Keratinocyte (primary cell): ENCODE measurements around the gene FBRSL1. TPM values are rescaled to one million over a fixed set of nuclear protein-coding genes. Genes with fewer than 3 reads are reported as not detected.

Source experiments
- DNase-seq: peaks from one replicate; pipeline ENCODE4 v3.0.0-alpha.2; 2011; ENCODE audit warnings: low read depth, missing footprints, low spot score
- FAIRE-seq: peaks from 2 replicates; lab custom pipeline; 2011; peaks lifted over from hg19 to GRCh38; lab: Jason Lieb, UNC
- H2AFZ ChIP-seq: 2 replicates; pipeline ENCODE4 v1.6.0; 2012; ENCODE audit warnings: low read length, control low read depth, inconsistent platforms; ENCODE audit not compliant: control insufficient read depth
- H3K27ac ChIP-seq: 2 replicates; pipeline ENCODE4 v1.5.1; 2011; ENCODE audit warnings: low read length; ENCODE audit not compliant: control insufficient read depth, insufficient read depth
- H3K27me3 ChIP-seq: 3 replicates; pipeline ENCODE4 v1.6.0; 2011; ENCODE audit warnings: low read length; ENCODE audit not compliant: control insufficient read depth, insufficient read depth; ENCODE audit errors: extremely low read depth
- H3K36me3 ChIP-seq, 2 experiments: 2 replicates in 1 of 2; 3 replicates in 1 of 2; pipeline ENCODE4 v1.5.1; 2011; ENCODE audit warnings: low read length in 2 of 2, mild to moderate bottlenecking in 1 of 2; ENCODE audit not compliant: control insufficient read depth in 2 of 2, insufficient read depth in 2 of 2; ENCODE audit errors: extremely low read depth in 1 of 2
- H3K4me1 ChIP-seq: 3 replicates; pipeline ENCODE4 v1.5.1; 2011; ENCODE audit warnings: low read length; ENCODE audit not compliant: control insufficient read depth, insufficient read depth; ENCODE audit errors: extremely low read depth
- H3K4me2 ChIP-seq: 3 replicates; pipeline ENCODE4 v1.6.0; 2011; ENCODE audit warnings: low read depth, low read length; ENCODE audit not compliant: control insufficient read depth, insufficient read depth; ENCODE audit errors: extremely low read depth
- H3K4me3 ChIP-seq, 3 experiments: fragments of 200-600 bp in 1 of 3; sonication (generic) in 1 of 3; 2 replicates in 2 of 3; 3 replicates in 1 of 3; pipeline ENCODE4 v1.5.1; 2011 to 2016; ENCODE audit warnings: low read length in 3 of 3, mild to moderate bottlenecking in 3 of 3, control low read depth in 2 of 3, inconsistent platforms in 1 of 3, low read depth in 1 of 3, mixed read lengths in 1 of 3, mixed run types in 1 of 3, moderate library complexity in 1 of 3; ENCODE audit not compliant: control insufficient read depth in 2 of 3, insufficient read depth in 2 of 3; ENCODE audit errors: extremely low read depth in 1 of 3
- H3K79me2 ChIP-seq: 2 replicates; pipeline ENCODE4 v1.6.0; 2012; ENCODE audit warnings: low read length; ENCODE audit not compliant: control insufficient read depth, insufficient read depth
- H3K9ac ChIP-seq: 3 replicates; pipeline ENCODE4 v1.6.0; 2011; ENCODE audit warnings: low read length; ENCODE audit not compliant: control insufficient read depth, insufficient read depth; ENCODE audit errors: extremely low read depth
- H3K9me1 ChIP-seq: 3 replicates; pipeline ENCODE4 v1.6.0; 2011; ENCODE audit warnings: low read length; ENCODE audit not compliant: control insufficient read depth, insufficient read depth; ENCODE audit errors: extremely low read depth
- H3K9me3 ChIP-seq: 2 replicates; pipeline ENCODE4 v1.5.1; 2012; ENCODE audit warnings: low read depth, low read length; ENCODE audit not compliant: control insufficient read depth
- H4K20me1 ChIP-seq: 3 replicates; pipeline ENCODE4 v1.6.0; 2011; ENCODE audit warnings: low read length; ENCODE audit not compliant: control insufficient read depth, insufficient read depth; ENCODE audit errors: extremely low read depth
- CTCF ChIP-seq, 3 experiments: IDR thresholded peaks in 1 of 3; conservative IDR thresholded peaks in 1 of 3; optimal IDR thresholded peaks in 1 of 3; 2 replicates in 2 of 3; 3 replicates in 1 of 3; pipeline versions ENCODE3 to v1.5.1; 2011; ENCODE audit warnings: low read length in 3 of 3, mild to moderate bottlenecking in 3 of 3, moderate library complexity in 2 of 3, control low read depth in 1 of 3, inconsistent platforms in 1 of 3; ENCODE audit not compliant: insufficient read depth in 2 of 3; ENCODE audit errors: extremely low read depth in 1 of 3
- EZH2 ChIP-seq: IDR thresholded peaks from one replicate; pipeline ENCODE4 v1.6.1; 2012; ENCODE audit warnings: inconsistent platforms, mild to moderate bottlenecking, low read length, moderate library complexity
- dilution Hi-C: fragments of 300-500 bp; cut with MboI; formaldehyde crosslinking; loops from one replicate; pipeline ENCODE4 v1.7.0; 2020; ENCODE audit warnings: low sequenced_read_pairs; ENCODE audit not compliant: extremely low pct_ligation_motif_present
- polyA plus RNA-seq, 5 experiments: library from polyadenylated mRNA; depleted of rRNA in 3 of 5; stranded (reverse) in 3 of 5; stranded (forward) in 1 of 5; unstranded in 1 of 5; fragments of >200 nt; gene quantifications; 1 replicate in 1 of 5; 2 replicates in 3 of 5; 3 replicates in 1 of 5; pipeline versions ENCODE4 v1.2.1 to v1.2.3, GENCODE V29; 2011 to 2012; ENCODE audit warnings: missing spikeins in 2 of 5, low read depth in 1 of 5, low replicate concordance in 1 of 5

Gene FBRSL1
- polyA plus RNA-seq, 1 donor (not counting 4 experiments of a cell fraction or from before 2014, with no cell fraction given) = 0.89 TPM

DNA sequence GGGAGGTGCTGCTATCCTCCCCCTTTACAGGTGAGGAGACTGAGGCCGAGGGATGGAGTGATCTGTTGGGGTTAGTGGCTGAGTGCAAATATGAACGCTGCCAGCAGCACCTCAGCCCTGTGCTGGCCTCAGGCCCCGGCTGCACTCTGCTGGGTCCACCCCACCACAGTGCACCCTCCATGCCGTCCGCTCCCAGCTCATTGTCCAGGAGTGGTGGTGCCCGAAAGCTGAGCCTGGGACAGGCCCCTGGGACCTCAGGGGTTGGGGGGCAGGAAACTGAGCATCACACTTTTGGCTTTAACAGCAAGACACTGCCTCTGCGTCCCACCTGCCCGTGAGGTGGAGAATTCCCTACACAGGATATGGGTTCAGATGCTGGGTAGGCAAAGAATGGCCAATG is 31.5 kb upstream of the FBRSL1 start:
- TF ChIP-seq CTCF (optimal IDR thresholded peaks at IDR 0.05 in 1 of 3, IDR thresholded peaks at IDR 0.05 in 1 of 3, conservative IDR thresholded peaks at IDR 0.05 in 1 of 3; ENCODE audit: extremely low read depth in 1 of 3, insufficient read depth in 2 of 3, low read length in 3 of 3) = no peak
- no peak for TF ChIP-seq EZH2
- Histone ChIP-seq H3K9me1 (no peaks in the 10 kb centered on the region), H3K27me3 (peaks cover 11% of the 10 kb centered on the region), H3K79me2 (no peaks in the 10 kb centered on the region), H3K27ac (no peak overlapping the region), H3K4me3 (no peak overlapping the region), H3K36me3 (no peaks in the 10 kb centered on the region), H3K4me1 (no peaks in the 10 kb centered on the region), H4K20me1 (no peaks in the 10 kb centered on the region), H3K9me3 (peaks cover 8% of the 10 kb centered on the region), H3K4me2 (no peak overlapping the region), H2AFZ (no peak overlapping the region), H3K9ac (no peak overlapping the region)
- dilution Hi-C loops = no loop called here
- DNase-seq = no peak
- no peak for FAIRE-seq

DNA sequence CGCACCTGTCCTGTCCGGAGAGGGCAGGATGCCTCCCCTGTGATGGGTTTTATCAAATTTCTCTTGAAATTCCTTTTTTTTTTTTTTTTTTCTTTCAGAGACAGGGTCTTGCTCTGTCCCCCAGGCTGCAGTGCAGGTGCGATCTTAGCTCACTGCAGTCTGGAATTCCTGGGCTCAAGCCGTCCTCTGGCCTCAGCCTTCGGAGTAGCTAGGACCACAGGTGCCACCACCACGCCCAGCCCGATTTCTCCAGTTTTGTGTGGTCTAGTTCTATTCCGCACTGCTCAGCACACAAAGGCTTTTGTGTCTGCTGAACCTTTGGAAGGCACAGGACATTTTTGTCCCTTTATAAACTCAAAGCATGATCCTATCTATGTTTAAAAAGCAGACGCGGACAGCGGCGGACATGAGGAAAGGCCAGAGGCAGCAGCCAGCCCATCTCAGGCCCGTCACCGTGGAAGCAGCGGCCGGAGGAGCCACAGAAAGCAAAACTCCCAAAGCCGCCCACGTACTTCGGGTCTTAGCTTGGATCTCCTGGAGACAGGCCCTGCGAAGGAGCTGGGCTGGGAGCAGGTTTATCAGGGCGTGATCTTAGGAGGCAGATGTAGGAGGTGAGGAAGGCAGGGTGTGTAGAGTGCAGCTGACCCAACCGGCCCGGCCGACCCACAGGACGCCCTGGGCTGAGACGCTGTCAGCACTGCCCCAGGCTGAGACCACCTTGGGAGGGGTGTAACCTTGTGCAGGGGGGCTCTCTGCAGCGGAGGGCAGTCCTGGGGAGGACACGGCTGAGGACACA is 30.9 kb upstream of the FBRSL1 start:
- Histone ChIP-seq H3K27ac (no peak overlapping the region), H3K9me1 (no peaks in the 10 kb centered on the region), H3K27me3 (peaks cover 7% of the 10 kb centered on the region), H3K4me3 (no peak overlapping the region), H3K79me2 (no peaks in the 10 kb centered on the region), H3K4me2 (no peak overlapping the region), H4K20me1 (no peaks in the 10 kb centered on the region), H3K9me3 (peaks cover 9% of the 10 kb centered on the region), H2AFZ (no peak overlapping the region), H3K36me3 (no peaks in the 10 kb centered on the region), H3K4me1 (no peaks in the 10 kb centered on the region), H3K9ac (no peak overlapping the region)
- dilution Hi-C loops = no loop called here
- FAIRE-seq = no peak
- no peak for DNase-seq
- TF ChIP-seq CTCF (optimal IDR thresholded peaks at IDR 0.05 in 1 of 3, IDR thresholded peaks at IDR 0.05 in 1 of 3, conservative IDR thresholded peaks at IDR 0.05 in 1 of 3; ENCODE audit: extremely low read depth in 1 of 3, insufficient read depth in 2 of 3, low read length in 3 of 3) = no peak
- TF ChIP-seq EZH2 = no peak
